Right cardiac atrium (tissue), 5 donors: ENCODE measurements around the gene TLE7. TPM values are rescaled to one million over a fixed set of nuclear protein-coding genes. Genes with fewer than 3 reads are reported as not detected.

Experiments used
- ATAC-seq, 2 donors: fragments of 200-7000 bp; cut with Tn5 transposase; one replicate each; pipeline versions ENCODE4 v1.8.0 to v1.9.1; 2020; ENCODE audit warnings: moderate library complexity in 2 of 2, mild to moderate bottlenecking in 1 of 2
- DNase-seq, 3 donors: peaks; one replicate each; pipeline ENCODE4 v3.0.0-alpha.2; 2020
- H3K27ac ChIP-seq: one replicate; pipeline ENCODE4 v1.5.1; 2013; ENCODE audit warnings: mild to moderate bottlenecking, low read length, control low read depth, moderate library complexity
- H3K27me3 ChIP-seq: one replicate; pipeline ENCODE4 v1.6.1; 2013; ENCODE audit not compliant: control insufficient read depth, insufficient read depth
- H3K4me1 ChIP-seq: one replicate; pipeline ENCODE4 v1.6.1; 2013; ENCODE audit warnings: low read length; ENCODE audit not compliant: control insufficient read depth, insufficient read depth
- H3K4me3 ChIP-seq: one replicate; pipeline ENCODE4 v1.5.1; 2013; ENCODE audit warnings: low read length, control low read depth
- H3K9me3 ChIP-seq: one replicate; pipeline ENCODE4 v1.6.1; 2013; ENCODE audit warnings: low read length; ENCODE audit not compliant: control insufficient read depth
- WGBS: extraction: QIAGEN DNeasy Blood & Tissue Kit; methylation state at CpG from one replicate; pipeline ENCODE4 v1.1.7; 2013; 5-methylcytosine and 5-hydroxymethylcytosine counted together
- intact Hi-C, 4 donors: fragments of 100-400 bp; cut with DNase I; formaldehyde crosslinking; loops; one replicate each; pipeline versions ENCODE4 v1.11.0 to v1.14.0; 2022 to 2023
- long read RNA-seq, 4 donors: library from polyadenylated mRNA; unstranded; transcript quantifications; one replicate each; pipeline ENCODE4 v2.0.0, GENCODE V29; 2020 to 2021
- polyA plus RNA-seq: library from polyadenylated mRNA; stranded (reverse); fragments of 200-250 nt; gene quantifications from one replicate; pipeline ENCODE4 v1.2.3, GENCODE V29; 2013
- total RNA-seq, 4 donors: library from RNA; stranded (reverse); fragmentation: NEBNext Ultra II Directional; extraction: Animal tissue kit (Norgen Biotek cat#: 25700); gene quantifications; one replicate each; pipeline ENCODE4 v1.2.1, GENCODE V29; 2021
- donor health status: healthy with polysubstance abuse.
- donor health status: DM: no; HTN: yes; CAD: no.
- donor health status: DM: no; HTN: no; CAD: no.
- donor health status: DM: no; HTN: yes; CAD: no; lungs with severe emphysema.
- donor health status: DM: yes; HTN: yes; CAD: no.

Gene TLE7
- total RNA-seq, result not detected
- not detected for polyA plus RNA-seq
- long read RNA-seq, donor 1, result 0 reads
- long read RNA-seq, donor 2, result 0 reads
- long read RNA-seq, donor 3, result 0 reads
- long read RNA-seq, donor 4, result 0 reads

- Histone ChIP-seq H3K4me1 (no peaks in the 10 kb centered on the region), H3K27me3 (no peaks in the 10 kb centered on the region), H3K9me3 (peaks cover 1% of the 10 kb centered on the region), H3K4me3 (no peak within 1 kb of the TSS), H3K27ac (no peak within 1 kb of the TSS)
- 79% methylated on average over 13 of the region's 13 CpGs for WGBS
- DNase-seq (no peak), ATAC-seq (no peak)
- intact Hi-C loops, result no loop called here
Measured at GRCh38 chr16:71442051-71442440, at the start of gene TLE7. TSS of gene TLE7 (minus strand) at chr16:71442054. CDS start at chr16:71433324, 8,730 bp downstream.

- 46% methylated on average over 3 of the region's 3 CpGs for WGBS
- Histone ChIP-seq H3K4me1 (no peaks in the 10 kb centered on the region), H3K27me3 (no peaks in the 10 kb centered on the region), H3K27ac (no peak overlapping the region), H3K9me3 (no peaks in the 10 kb centered on the region), H3K4me3 (no peak overlapping the region)
- DNase-seq (no peak), ATAC-seq (no peak)
- intact Hi-C loops, result no loop called here
Measured at GRCh38 chr16:71491054-71491453, 49.2 kb upstream of the TLE7 start.

- intact Hi-C loops, result no loop called here
- no peaks in the 10 kb centered on the region for H3K27me3 ChIP-seq
- no peak overlapping the region for H3K27ac ChIP-seq
- no peaks in the 10 kb centered on the region for H3K4me1 ChIP-seq
- H3K9me3 ChIP-seq, result no peaks in the 10 kb centered on the region
- H3K4me3 ChIP-seq, result no peak overlapping the region
- ATAC-seq (no peak), DNase-seq (no peak)
Measured at GRCh38 chr16:71490361-71490760, 48.5 kb upstream of the TLE7 start.

GRCh38 chr16:71489122-71489521 is 47.3 kb upstream of the TLE7 start, which contains the start of gene ZNF19:
TSS of gene ZNF19 (minus strand) at chr16:71489324. CDS start at chr16:71482114, 7,210 bp downstream.
- Histone ChIP-seq H3K4me3 (no peak within 1 kb of the TSS), H3K9me3 (no peaks in the 10 kb centered on the region), H3K27me3 (no peaks in the 10 kb centered on the region), H3K27ac (no peak within 1 kb of the TSS), H3K4me1 (no peaks in the 10 kb centered on the region)
- no peak for DNase-seq
- ATAC-seq, result no peak
- intact Hi-C loops, result loop anchor here in 1 of 4 donors (5.0 kb wide), 1 partner anchor 37 kb away; no protein-coding TSS in a partner anchor
- 86% methylated on average over 22 of the region's 22 CpGs for WGBS

DNA sequence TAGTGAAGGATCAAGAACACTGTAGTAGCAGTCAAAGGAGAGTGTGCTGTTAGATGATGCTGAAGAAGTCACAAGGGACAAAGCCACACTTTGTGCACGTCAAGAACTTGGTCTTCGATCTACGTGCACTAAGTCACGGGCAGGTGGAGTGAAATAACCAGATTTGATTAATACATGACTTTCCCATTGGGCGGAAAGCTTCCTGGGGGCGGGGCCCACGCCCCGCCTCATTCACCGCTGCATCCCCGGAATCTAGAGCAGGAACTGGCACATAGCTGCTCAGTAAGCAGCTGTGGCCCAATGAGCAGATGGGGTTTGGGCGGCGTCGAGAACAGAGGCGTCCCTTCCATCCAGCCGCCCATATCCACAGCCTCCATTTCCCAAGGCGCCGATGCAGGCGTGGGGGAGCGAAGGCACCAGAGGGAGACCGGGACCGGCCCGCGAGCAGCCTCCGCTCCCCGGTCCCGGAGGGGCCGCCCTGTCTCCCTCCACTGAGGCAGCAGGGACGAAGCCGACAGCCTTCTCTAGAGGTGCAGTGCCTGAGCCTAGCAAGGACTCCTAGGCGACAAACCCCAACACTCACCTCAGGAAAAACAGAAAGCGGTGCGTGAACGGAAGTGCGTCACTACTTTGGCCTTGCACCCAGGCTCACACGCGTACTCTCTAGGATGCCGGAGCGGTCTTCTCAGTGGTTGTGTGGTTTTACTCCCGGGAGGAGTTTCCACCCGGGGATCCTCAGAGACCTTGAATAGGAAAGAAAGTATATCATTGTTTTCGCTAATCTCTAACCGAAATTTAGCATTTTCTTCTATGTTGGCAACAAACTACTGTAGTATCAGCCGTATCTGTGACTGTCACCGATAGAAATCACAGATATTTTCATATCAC is 42.4 kb upstream of the TLE7 start:
- under 1% methylated on average over 44 of the region's 44 CpGs for WGBS
- Histone ChIP-seq H3K9me3 (no peaks in the 10 kb centered on the region), H3K4me3 (peak overlapping the region; percentile 81), H3K4me1 (no peaks in the 10 kb centered on the region), H3K27me3 (no peaks in the 10 kb centered on the region), H3K27ac (peak overlapping the region; percentile 97)
- ATAC-seq (peak; percentile 96 to 99), DNase-seq (peak; percentile 86 to 94 (median 90))
- intact Hi-C loops, result no loop called here

GRCh38 chr16:71482569-71482968 is 40.7 kb upstream of the TLE7 start:
- H3K4me3 ChIP-seq, result no peak overlapping the region

DNA sequence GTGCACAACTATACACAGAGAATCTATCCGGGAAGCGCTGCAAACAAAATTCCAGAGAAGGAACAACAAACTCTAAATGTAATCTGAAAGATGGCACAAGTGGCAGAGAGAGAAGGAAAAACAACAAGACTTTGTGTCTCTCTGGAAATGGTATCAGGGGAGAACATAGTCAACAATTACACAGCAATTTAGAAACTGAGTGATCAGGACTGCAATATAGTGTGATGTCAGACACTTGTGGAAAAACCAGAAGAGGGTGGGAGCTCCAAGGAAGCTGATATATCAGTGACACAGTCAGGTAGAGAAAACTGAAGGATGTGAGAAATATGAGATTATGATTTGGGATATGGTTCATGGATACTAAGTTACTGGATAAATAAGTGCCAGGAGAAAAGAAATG is 39.1 kb upstream of the TLE7 start:
- intact Hi-C loops, result no loop called here
- no peak overlapping the region for H3K4me3 ChIP-seq
- no peaks in the 10 kb centered on the region for H3K9me3 ChIP-seq
- no peaks in the 10 kb centered on the region for H3K27me3 ChIP-seq
- ATAC-seq, result no peak
- no peak for DNase-seq
- no peak overlapping the region for H3K27ac ChIP-seq
- no peaks in the 10 kb centered on the region for H3K4me1 ChIP-seq
- 95% methylated on average over 2 of the region's 2 CpGs for WGBS

More at GRCh38 chr16:71482569-71482968, 40.7 kb upstream of the TLE7 start:
- Histone ChIP-seq H3K4me1 (no peaks in the 10 kb centered on the region), H3K27ac (no peak overlapping the region), H3K9me3 (no peaks in the 10 kb centered on the region), H3K27me3 (no peaks in the 10 kb centered on the region)
- ATAC-seq, result no peak
- intact Hi-C loops, result no loop called here
- 88% methylated on average over 5 of the region's 5 CpGs for WGBS
- no peak for DNase-seq

DNA sequence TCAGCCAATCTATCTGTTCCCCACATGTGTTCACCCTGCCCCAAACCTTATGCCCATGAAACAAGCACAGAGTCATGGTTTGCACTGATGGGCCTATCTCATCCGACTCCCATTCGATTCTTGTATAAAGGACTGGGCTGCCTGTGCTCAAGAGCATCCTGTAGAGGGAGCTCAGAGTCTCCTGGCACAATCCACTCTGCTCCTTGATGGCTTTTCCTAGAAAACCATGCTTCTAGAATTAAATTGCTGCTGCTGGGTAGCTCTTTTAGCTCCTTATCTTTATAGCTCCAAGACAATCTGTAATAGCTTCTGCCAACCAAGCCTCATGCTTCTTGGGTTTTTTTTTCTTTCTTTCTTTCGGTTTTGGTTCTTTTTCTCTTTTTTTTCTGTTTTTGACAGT is 37.6 kb upstream of the TLE7 start:
- DNase-seq, result no peak
- no peaks in the 10 kb centered on the region for H3K9me3 ChIP-seq
- 45% methylated on average over 3 of the region's 3 CpGs for WGBS
- H3K4me3 ChIP-seq, result no peak overlapping the region
- ATAC-seq, result no peak
- H3K4me1 ChIP-seq, result no peaks in the 10 kb centered on the region
- intact Hi-C loops, result no loop called here
- H3K27me3 ChIP-seq, result no peaks in the 10 kb centered on the region
- no peak overlapping the region for H3K27ac ChIP-seq

GRCh38 chr16:71476457-71477124 is 34.7 kb upstream of the TLE7 start:
- Histone ChIP-seq H3K4me3 (no peak overlapping the region), H3K9me3 (no peaks in the 10 kb centered on the region), H3K4me1 (no peaks in the 10 kb centered on the region), H3K27ac (no peak overlapping the region), H3K27me3 (no peaks in the 10 kb centered on the region)
- 94% methylated on average over 4 of the region's 4 CpGs for WGBS
- intact Hi-C loops, result no loop called here
- no peak for ATAC-seq
- no peak for DNase-seq

- ATAC-seq (no peak), DNase-seq (no peak)
- H3K4me3 ChIP-seq, result no peak overlapping the region
- intact Hi-C loops, result no loop called here
- H3K27ac ChIP-seq, result no peak overlapping the region
- no peaks in the 10 kb centered on the region for H3K9me3 ChIP-seq
- H3K27me3 ChIP-seq, result no peaks in the 10 kb centered on the region
- H3K4me1 ChIP-seq, result no peaks in the 10 kb centered on the region
- 88% methylated on average over 3 of the region's 3 CpGs for WGBS
Measured at GRCh38 chr16:71474864-71475263, 33.0 kb upstream of the TLE7 start.

DNA sequence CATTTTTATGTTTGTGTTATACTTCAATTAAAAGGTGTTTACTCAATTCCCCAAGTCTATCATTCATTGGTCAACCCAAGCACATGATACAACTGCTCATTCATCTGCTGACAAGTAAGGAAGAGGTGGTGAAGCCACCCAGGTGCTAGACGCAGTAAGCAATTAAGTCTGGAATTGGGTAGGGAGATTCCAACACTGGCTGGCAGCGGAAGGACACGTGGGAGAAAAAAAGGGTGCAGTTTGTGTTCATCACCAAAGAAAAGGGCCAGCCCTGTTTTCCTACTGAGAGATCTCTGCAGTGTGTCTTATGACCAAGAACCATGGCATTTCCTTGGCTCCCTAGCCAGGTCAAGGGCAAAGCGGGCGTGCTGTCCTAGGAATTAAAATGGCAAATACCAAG is 32.0 kb upstream of the TLE7 start:
- Histone ChIP-seq H3K27me3 (no peaks in the 10 kb centered on the region), H3K4me3 (no peak overlapping the region), H3K27ac (no peak overlapping the region), H3K4me1 (no peaks in the 10 kb centered on the region), H3K9me3 (no peaks in the 10 kb centered on the region)
- ATAC-seq (no peak), DNase-seq (no peak)
- 91% methylated on average over 5 of the region's 5 CpGs for WGBS
- intact Hi-C loops, result no loop called here
